Activated T-helper 1 cell treated with anti-CD3 and anti-CD28 coated beads, Interleukin-12 subunit alpha, Interleukin-12 subunit beta, Interleukin-2, Interleukin-4 antibody, amounts not matched to agents 30 ng/mL and 10 ng/mL and 1 ng/mL, durations not matched to agents 14 hours and 24 hours and 36 hours (primary cell): ENCODE measurements around the gene TRMT2B. TPM values are rescaled to one million over a fixed set of nuclear protein-coding genes. Genes with fewer than 3 reads are reported as not detected.
"Not testable (repeated sequence)": the region's sequence is repeated elsewhere in the genome, so short reads cannot be mapped to it uniquely, and the experiment has no call there.

Source experiments
- DNase-seq: peaks from one replicate; pipeline ENCODE4 v3.0.0; 2021; ENCODE audit warnings: low spot score
- H3K27ac Mint-ChIP-seq: one replicate; pipeline ENCODE4 v1.8.0; 2021; ENCODE audit warnings: mild to moderate bottlenecking, mixed read lengths
- H3K27me3 Mint-ChIP-seq: one replicate; pipeline ENCODE4 v1.8.0; 2022; ENCODE audit warnings: mild to moderate bottlenecking, moderate library complexity, mixed read lengths; ENCODE audit not compliant: insufficient read depth
- H3K36me3 Mint-ChIP-seq: one replicate; pipeline ENCODE4 v1.8.0; 2021; ENCODE audit warnings: low read depth, mixed read lengths
- H3K4me1 Mint-ChIP-seq: one replicate; pipeline ENCODE4 v1.8.0; 2021; ENCODE audit warnings: low read depth, mixed read lengths
- H3K4me3 Mint-ChIP-seq: one replicate; pipeline ENCODE4 v1.8.0; 2021; ENCODE audit warnings: mild to moderate bottlenecking, moderate library complexity, mixed read lengths
- H3K9me3 Mint-ChIP-seq: one replicate; pipeline ENCODE4 v1.8.0; 2021; ENCODE audit warnings: mixed read lengths
- intact Hi-C: fragments of 100-400 bp; cut with micrococcal nuclease; formaldehyde crosslinking; loops from one replicate; pipeline ENCODE4 v1.15.1; 2024
- total RNA-seq: library from RNA; stranded (reverse); gene quantifications from 2 replicates; pipeline ENCODE4 v1.2.3, GENCODE V29; 2022

Gene TRMT2B
- total RNA-seq, 1 donor from 2014 or later: 19.3 TPM

- intact Hi-C loops: no loop called here
- no peak overlapping the region for H3K27ac Mint-ChIP-seq
Measured at GRCh38 chrX:100990139-100990538, 61.8 kb downstream of the TRMT2B start.

GRCh38 chrX:100984818-100985217, 67.1 kb downstream of the TRMT2B start:
- no peak for DNase-seq
- intact Hi-C loops: no loop called here
- Mint-ChIP-seq H3K27me3 (no peaks in the 10 kb centered on the region), H3K4me1 (no peaks in the 10 kb centered on the region), H3K36me3 (peaks cover 7% of the 10 kb centered on the region), H3K9me3 (no peaks in the 10 kb centered on the region), H3K4me3 (no peak overlapping the region), H3K27ac (no peak overlapping the region)

More at GRCh38 chrX:100990139-100990538, 61.8 kb downstream of the TRMT2B start:
- Mint-ChIP-seq H3K9me3 (no peaks in the 10 kb centered on the region), H3K4me1 (peaks cover 16% of the 10 kb centered on the region), H3K27me3 (no peaks in the 10 kb centered on the region), H3K36me3 (peaks cover 7% of the 10 kb centered on the region), H3K4me3 (no peak overlapping the region)
- DNase-seq: no peak

GRCh38 chrX:100981498-100981845, 70.4 kb downstream of the TRMT2B start:
- H3K4me1 Mint-ChIP-seq, intact Hi-C loops, H3K9me3 Mint-ChIP-seq, H3K27me3 Mint-ChIP-seq, H3K4me3 Mint-ChIP-seq, H3K36me3 Mint-ChIP-seq, DNase-seq, H3K27ac Mint-ChIP-seq: not testable (repeated sequence)

- H3K36me3 Mint-ChIP-seq: peaks cover 2% of the 10 kb centered on the region
- intact Hi-C loops: no loop called here
- no peak overlapping the region for H3K27ac Mint-ChIP-seq
- H3K27me3 Mint-ChIP-seq: no peaks in the 10 kb centered on the region
- no peak for DNase-seq
- H3K9me3 Mint-ChIP-seq: no peaks in the 10 kb centered on the region
- H3K4me3 Mint-ChIP-seq: no peak overlapping the region
- no peaks in the 10 kb centered on the region for H3K4me1 Mint-ChIP-seq
Measured at GRCh38 chrX:100980608-100981497, 71.1 kb downstream of the TRMT2B start.

GRCh38 chrX:100979881-100980607, 71.9 kb downstream of the TRMT2B start:
- intact Hi-C loops: no loop called here
- Mint-ChIP-seq H3K27me3 (no peaks in the 10 kb centered on the region), H3K4me1 (no peaks in the 10 kb centered on the region), H3K27ac (no peak overlapping the region), H3K36me3 (peaks cover 1% of the 10 kb centered on the region), H3K9me3 (no peaks in the 10 kb centered on the region), H3K4me3 (no peak overlapping the region)
- DNase-seq: no peak

- Mint-ChIP-seq H3K27me3 (no peaks in the 10 kb centered on the region), H3K4me1 (no peaks in the 10 kb centered on the region), H3K36me3 (no peaks in the 10 kb centered on the region), H3K27ac (no peak overlapping the region), H3K9me3 (no peaks in the 10 kb centered on the region), H3K4me3 (no peak overlapping the region)
- intact Hi-C loops: no loop called here
- no peak for DNase-seq
Measured at GRCh38 chrX:100976211-100976610, 75.7 kb downstream of the TRMT2B start.

- no peaks in the 10 kb centered on the region for H3K27me3 Mint-ChIP-seq
Measured at GRCh38 chrX:100975212-100975611, 76.7 kb downstream of the TRMT2B start.

GRCh38 chrX:100973411-100973810, 78.5 kb downstream of the TRMT2B start:
- intact Hi-C loops: no loop called here
- no peaks in the 10 kb centered on the region for H3K4me1 Mint-ChIP-seq
- no peak for DNase-seq
- no peaks in the 10 kb centered on the region for H3K27me3 Mint-ChIP-seq
- no peaks in the 10 kb centered on the region for H3K36me3 Mint-ChIP-seq
- H3K9me3 Mint-ChIP-seq: no peaks in the 10 kb centered on the region
- H3K4me3 Mint-ChIP-seq: no peak overlapping the region
- H3K27ac Mint-ChIP-seq: no peak overlapping the region

More at GRCh38 chrX:100975212-100975611, 76.7 kb downstream of the TRMT2B start:
- intact Hi-C loops: no loop called here
- no peak for DNase-seq
- Mint-ChIP-seq H3K27ac (no peak overlapping the region), H3K9me3 (no peaks in the 10 kb centered on the region), H3K36me3 (no peaks in the 10 kb centered on the region), H3K4me1 (no peaks in the 10 kb centered on the region), H3K4me3 (no peak overlapping the region)

GRCh38 chrX:100969936-100970335, 82.0 kb downstream of the TRMT2B start:
- no peaks in the 10 kb centered on the region for H3K4me1 Mint-ChIP-seq
- intact Hi-C loops: no loop called here
- H3K27ac Mint-ChIP-seq: no peak overlapping the region
- DNase-seq: no peak
- no peaks in the 10 kb centered on the region for H3K9me3 Mint-ChIP-seq
- H3K27me3 Mint-ChIP-seq: no peaks in the 10 kb centered on the region
- H3K36me3 Mint-ChIP-seq: no peaks in the 10 kb centered on the region
- no peak overlapping the region for H3K4me3 Mint-ChIP-seq

GRCh38 chrX:100969408-100969807, 82.5 kb downstream of the TRMT2B start, which contains the start of gene ARL13A:
ARL13A (plus strand) TSS chrX:100969708; CDS start chrX:100973690, 3,982 bp downstream.
- Mint-ChIP-seq H3K4me3 (no peak within 1 kb of the TSS), H3K27me3 (no peaks in the 10 kb centered on the region), H3K27ac (no peak within 1 kb of the TSS), H3K4me1 (no peaks in the 10 kb centered on the region), H3K9me3 (no peaks in the 10 kb centered on the region), H3K36me3 (no peaks in the 10 kb centered on the region)
- intact Hi-C loops: no loop called here
- no peak for DNase-seq

- intact Hi-C loops: no loop called here
- Mint-ChIP-seq H3K4me3 (no peak overlapping the region), H3K27ac (no peak overlapping the region)
Measured at GRCh38 chrX:100964362-100964761, 87.5 kb downstream of the TRMT2B start.

GRCh38 chrX:100962811-100963210, 89.1 kb downstream of the TRMT2B start:
- intact Hi-C loops: no loop called here
- DNase-seq: no peak
- Mint-ChIP-seq H3K4me3 (no peak overlapping the region), H3K36me3 (no peaks in the 10 kb centered on the region), H3K9me3 (no peaks in the 10 kb centered on the region), H3K4me1 (no peaks in the 10 kb centered on the region), H3K27me3 (no peaks in the 10 kb centered on the region), H3K27ac (no peak overlapping the region)

More at GRCh38 chrX:100964362-100964761, 87.5 kb downstream of the TRMT2B start:
- no peaks in the 10 kb centered on the region for H3K27me3 Mint-ChIP-seq
- H3K36me3 Mint-ChIP-seq: no peaks in the 10 kb centered on the region
- H3K4me1 Mint-ChIP-seq: no peaks in the 10 kb centered on the region
- H3K9me3 Mint-ChIP-seq: no peaks in the 10 kb centered on the region
- no peak for DNase-seq
